B cell (primary cell): Measurements from ENCODE around the gene NHLRC1.

Source experiments
- CTCF ChIP-seq: fragments of 200-600 bp; IDR thresholded peaks from one replicate; pipeline ENCODE4 v1.8.0; 2022; ENCODE audit warnings: antibody characterized with exemption, mild to moderate bottlenecking
- EZH2 ChIP-seq: IDR thresholded peaks from 2 replicates; pipeline ENCODE4 v1.6.1; 2012; ENCODE audit warnings: borderline replicate concordance, low read depth, mild to moderate bottlenecking, moderate library complexity, low read length; ENCODE audit not compliant: insufficient read depth, poor library complexity, severe bottlenecking

GRCh38 chr6:18088419-18089296, 33.8 kb downstream of the NHLRC1 start:
- TF ChIP-seq CTCF, result no peak
- TF ChIP-seq EZH2, result no peak
